CD4-positive, alpha-beta T cell treated with Interleukin-17A for 1 hour (primary cell): ENCODE data around the gene PARD6B.
"Not testable (repeated sequence)": the region's sequence is repeated elsewhere in the genome, so short reads cannot be mapped to it uniquely, and the experiment has no call there.

Experiments
- DNase-seq: peaks from one replicate; pipeline ENCODE4 v3.0.0-alpha.2; 2020

PARD6B gene, protein sequence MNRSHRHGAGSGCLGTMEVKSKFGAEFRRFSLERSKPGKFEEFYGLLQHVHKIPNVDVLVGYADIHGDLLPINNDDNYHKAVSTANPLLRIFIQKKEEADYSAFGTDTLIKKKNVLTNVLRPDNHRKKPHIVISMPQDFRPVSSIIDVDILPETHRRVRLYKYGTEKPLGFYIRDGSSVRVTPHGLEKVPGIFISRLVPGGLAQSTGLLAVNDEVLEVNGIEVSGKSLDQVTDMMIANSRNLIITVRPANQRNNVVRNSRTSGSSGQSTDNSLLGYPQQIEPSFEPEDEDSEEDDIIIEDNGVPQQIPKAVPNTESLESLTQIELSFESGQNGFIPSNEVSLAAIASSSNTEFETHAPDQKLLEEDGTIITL

DNA sequence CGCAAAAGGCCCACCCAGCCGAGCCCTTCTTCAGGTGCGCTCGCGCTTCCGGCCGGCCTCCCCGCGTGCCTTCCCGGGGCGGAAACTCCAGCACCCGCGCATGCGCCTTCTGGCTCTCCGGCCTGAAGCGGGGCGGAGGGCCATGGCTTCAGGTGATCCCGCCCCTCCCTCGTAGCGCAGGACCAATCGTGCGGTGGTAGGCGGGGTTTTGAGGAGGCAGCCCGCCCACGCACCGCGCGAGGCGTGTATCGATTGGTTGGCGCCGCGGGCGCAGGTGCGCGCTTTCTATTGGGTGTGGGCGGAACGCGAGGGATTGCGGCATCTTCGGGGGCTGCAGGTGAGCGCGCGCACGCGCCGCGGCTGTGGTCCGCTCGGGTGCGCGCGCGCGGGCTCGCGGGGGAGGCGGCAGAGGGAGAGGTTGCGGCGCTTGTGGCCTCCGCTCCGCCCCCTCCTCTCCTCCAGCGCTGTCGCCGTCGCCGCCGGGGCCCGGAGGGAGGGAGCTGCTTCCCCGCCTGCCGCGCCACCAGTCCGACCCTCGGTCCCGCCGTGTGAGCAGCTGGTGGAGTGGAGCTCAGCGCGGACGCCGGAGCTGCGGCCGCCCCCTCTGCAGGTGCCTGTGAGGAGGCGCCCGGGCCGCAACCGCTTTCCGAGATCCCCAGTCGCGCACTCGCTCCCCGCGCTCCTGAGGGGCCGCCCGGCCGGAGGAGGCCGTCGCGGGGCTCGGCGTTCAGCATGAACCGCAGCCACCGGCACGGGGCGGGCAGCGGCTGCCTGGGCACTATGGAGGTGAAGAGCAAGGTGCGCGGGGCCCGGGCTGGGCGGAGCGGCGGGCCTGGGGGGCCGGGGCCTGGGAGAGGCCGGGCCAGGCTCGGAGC, at the start of gene PARD6B:
Gene PARD6B (plus strand): TSS at position 526 of the 875 bp plus-strand sequence. CDS start 207 bp downstream, at position 733.
- peak; percentile 99 for DNase-seq

DNA sequence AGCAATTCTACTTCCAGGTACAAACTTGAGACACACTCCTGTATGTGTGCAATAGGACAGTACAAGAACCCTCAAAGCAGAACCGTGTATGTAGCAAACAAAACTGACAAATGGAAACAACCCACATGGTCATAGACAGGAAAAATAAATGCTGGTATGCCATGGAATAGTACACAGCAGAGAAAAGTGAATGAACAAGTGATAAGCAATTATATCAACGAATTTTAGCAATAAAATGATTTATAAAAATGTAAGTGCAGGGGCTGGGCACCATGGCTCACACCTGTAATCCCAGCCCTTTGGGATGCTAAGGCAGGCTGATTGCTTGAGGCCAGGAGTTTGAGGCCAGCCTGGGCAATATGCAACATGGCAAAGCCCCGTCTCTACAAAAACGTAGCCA, 49.3 kb upstream of the PARD6B start:
- no peak for DNase-seq

DNA sequence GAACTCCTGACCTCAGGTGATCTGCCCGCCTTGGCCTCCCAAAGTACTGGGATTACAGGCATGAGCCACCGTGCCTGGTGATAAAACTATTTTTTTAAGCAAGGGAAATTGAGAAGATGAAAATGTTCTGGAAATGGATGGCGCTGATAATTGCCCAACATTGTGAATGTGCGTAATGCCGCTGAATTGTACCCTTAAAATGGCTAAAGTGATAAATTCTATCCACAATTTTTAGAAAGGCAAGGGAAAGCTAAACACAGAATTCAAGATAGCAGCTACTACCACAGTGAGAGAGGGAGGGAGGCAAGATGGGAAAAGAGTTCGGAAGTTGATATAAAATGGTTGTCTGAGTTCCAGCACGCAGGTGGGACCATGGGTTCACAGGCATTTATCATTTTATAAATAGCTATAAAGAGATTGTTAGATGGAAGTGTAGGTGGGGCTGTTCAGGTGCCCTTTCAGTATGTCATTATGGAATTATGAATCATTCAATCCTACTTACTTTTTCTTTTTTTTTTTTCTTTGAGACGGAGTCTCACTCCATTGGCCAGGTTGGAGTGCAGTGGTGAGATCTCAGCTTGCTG, 48.3 kb upstream of the PARD6B start:
- no peak for DNase-seq

DNA sequence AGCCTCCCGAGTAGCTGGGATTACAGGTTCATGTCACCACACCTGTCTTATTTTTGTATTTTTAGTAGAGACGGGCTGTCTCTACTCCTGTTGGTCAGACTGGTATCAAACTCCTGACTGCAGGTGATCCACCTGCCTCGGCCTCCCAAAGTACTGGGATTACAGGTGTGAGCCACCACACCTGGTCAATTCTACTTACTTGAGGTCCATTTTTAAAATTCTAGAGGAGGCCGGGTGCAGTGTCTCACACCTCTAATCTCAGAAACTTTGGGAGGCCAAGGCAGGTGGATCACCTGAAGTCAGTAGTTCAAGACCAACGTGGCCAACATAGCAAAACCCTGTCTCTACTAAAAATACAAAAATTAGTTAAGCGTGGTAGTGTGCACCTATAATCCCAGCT, 47.8 kb upstream of the PARD6B start:
- no peak for DNase-seq

DNA sequence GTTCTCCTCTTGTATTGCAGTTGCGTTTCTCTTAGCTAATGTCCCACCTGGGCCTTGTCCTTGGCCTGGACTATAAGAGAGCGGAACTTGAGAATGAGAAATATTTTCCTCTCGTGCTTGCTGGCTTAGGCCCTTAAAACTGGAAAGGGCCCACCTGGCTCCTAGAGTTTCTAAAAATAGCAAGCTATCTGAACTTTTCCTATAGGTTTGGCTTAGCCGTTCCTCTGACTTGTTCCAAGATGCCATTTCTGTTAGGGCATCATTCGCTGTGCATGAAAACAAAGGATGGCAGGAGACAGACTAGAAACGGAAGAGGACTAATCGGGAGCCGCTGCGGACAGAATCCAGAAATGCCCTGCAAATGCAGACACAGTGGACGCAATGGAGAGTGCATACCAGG, 44.6 kb upstream of the PARD6B start:
- no peak for DNase-seq

DNA sequence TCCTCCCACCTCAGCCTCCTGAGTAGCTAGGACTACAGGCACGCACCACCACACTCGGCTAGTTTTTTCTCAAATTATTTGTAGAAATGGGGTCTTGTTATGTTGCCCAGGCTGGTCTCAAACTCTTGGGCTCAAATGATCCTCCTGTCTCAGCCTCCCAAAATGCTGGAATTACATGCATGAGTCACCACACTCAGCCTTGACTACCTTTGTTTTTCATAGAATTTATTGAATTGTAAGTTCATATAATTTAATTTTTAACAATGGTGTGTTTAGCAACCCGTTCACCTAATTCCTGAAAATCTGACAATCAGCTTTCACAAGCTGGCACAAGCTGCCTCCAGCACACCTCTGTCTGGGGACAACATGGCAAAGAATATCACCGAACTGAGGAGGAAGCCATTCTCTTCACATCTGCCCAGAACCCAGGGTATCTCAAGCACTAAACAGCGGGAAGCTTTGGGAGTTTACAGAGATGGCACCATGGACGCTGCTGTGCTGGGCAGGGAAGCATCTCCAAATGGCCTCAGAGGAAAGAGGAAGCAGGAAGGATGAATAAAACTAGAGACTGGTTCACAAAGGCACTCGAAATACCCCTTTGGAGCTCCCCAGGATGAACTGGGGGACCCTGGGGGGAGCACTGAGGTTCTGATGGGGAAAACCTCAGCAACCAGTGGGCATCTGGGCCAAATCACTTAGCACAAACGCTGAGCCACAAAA, 43.0 kb upstream of the PARD6B start:
- DNase-seq, result no peak

DNA sequence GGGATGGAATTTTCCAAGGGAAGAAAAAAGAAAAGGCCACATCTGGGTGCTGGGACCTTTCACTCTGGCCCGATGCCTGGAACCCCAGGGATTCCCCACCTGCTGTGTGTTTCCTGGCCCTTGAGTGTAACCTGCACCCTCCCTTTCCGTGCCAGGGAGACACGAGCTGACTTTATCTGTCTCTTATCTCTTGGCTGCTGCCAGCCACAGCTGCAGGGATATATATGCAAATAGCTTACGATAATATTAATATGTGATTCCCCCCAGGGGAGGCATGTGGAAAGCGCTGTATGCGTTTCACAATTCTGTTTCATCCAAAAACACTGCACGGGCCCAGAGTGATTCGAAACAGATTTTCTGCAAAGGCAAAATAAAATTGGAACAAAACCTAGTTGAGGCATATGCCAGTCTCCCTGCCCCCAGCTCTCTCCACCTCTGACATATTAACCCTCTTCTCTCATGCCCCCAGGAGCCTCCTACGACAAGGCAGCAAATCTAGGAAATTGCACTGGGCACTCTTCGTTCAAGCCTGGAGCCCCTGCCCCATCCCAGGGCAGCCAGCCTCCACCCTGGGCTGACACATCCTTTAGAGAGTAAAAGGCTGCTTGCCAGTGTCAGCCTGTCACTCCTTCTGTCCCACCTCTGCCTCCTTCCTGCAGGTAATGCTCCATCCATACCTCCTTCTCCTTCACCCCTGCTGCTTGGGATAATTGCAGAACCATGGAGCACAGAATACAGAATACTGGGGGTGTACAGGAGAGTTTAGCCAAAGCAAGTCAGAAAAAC, 41.3 kb upstream of the PARD6B start:
- DNase-seq, result no peak

DNA sequence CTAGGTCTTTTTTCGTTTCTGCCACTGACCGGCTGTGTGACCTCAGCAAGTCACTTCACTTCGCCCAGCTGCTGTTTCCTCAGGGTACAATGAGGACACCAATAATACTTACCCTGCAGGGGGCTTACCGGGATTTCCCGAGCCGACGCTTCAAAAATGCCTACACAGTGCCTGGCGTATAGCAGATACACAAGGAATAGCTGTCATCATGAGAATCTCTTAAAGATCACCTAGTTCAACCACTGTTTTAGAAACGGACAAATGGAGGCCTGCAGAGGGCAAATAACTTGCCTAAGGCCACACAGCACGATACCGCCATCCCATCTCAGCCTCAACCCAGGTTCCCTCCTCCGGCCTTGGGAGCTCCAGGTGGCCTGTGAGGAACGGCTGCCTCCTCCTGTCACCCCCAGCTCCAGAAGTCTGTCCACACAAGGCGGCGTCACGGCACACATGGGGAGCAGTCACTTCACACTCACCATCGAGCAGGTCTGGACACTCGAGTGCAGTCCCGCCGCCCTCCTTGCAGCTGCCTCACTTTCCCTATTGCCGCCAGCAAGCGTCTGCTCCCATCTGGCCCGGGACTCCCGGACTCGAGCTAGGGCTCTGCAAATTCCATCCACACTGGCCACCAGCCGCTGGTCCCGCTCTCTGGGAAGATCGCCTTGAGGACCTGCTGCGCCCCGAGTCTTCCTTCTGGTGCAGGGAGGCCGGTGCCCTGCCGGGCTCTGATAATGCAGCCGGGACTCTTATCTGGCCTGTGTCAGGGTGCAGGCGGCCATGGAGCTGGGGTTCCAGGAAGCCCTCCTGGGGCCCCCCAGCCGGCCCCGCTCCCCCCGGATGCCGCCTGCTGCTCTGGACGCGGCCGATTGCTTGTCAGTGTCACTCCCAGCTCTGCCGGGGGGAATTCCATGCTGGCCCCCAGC, 40.5 kb upstream of the PARD6B start, which contains the start of gene RIPOR3:
Gene RIPOR3 (minus strand): TSS at position 893 of the 923 bp plus-strand sequence. CDS start 414 bp downstream, at position 479.
- no peak for DNase-seq

DNA sequence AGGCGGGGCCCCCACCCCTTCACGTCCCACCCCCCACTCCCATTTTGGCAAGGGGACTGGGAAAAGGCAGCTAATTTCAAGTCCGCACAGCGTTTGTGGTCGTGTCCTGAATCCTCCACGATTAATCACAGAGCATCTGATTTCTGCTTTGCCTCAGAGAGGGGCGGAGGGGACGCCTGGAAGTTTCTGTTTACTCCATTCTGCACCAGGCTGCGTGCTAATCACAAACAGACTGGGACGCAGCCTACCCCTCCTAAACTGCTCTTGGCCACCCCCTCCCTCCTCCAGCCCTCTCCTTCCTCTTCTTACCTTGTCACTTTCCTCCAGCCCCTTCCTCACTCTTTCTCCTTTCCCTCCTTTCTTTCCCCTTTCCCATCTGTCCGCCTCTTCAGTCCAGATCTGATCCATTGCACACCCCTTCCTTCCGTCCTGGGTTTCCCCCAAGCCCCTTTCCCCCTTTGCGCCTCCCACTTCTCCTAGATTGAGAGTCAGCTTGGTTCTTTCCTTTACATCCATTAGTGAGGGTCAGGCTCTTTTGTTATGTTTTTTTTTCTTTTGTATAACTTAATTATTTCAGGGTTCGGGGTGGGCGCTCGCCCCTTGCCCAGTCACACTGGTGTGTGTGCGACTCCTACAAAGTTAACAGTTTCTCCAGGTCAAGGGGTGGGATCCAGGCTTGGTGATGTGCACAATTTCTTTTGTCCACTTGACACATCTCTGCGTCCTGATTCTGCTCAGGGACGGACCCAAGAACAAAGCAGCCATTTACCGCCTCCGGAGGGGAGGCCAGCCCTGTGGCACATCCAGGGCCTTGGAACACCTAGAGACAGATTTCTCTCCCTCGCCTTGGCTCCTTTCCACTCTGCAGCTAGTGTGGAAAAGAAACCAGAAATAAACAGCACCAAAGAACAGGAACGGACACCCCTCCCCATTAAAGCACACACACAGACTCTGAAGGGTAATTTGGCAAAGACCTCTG, 39.5 kb upstream of the PARD6B start:
- no peak for DNase-seq

DNA sequence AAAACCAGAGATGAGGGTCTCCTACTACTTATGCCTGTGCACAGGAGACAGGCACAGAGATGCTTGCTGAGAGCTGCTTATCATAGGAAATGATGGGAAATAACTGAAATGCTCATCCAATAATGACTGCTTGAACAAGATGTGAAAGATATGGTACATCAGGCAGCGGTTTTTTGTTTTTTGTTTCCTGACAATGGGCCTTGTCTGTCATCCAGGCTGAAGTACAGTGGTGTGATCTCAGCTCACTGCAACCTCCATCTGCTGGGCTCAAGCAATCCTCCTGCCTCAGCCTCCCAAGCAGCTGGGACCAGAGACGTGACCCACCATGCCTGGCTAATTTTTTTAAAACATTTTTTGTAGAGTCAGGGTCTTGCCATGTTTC, 38.8 kb upstream of the PARD6B start:
- no peak for DNase-seq

DNA sequence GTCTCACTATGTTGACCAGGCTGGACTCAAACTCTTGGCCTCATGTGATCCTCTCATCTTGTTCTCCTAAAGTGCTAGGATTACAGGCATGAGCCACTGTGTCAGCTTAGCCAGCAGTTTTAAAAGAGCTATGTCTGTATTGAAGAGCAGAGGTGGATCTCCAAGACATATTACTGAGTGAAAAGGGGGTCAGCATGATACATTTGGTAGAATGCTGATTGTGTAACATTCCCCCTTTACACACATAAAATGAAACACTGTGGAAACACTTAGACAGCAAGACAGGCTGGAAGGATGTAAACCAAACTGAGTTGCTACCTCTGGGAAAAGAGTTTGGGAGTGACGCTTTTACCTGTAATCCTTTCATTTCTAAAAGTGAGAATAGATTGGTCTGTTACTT, 38.4 kb upstream of the PARD6B start:
- DNase-seq, result no peak

DNA sequence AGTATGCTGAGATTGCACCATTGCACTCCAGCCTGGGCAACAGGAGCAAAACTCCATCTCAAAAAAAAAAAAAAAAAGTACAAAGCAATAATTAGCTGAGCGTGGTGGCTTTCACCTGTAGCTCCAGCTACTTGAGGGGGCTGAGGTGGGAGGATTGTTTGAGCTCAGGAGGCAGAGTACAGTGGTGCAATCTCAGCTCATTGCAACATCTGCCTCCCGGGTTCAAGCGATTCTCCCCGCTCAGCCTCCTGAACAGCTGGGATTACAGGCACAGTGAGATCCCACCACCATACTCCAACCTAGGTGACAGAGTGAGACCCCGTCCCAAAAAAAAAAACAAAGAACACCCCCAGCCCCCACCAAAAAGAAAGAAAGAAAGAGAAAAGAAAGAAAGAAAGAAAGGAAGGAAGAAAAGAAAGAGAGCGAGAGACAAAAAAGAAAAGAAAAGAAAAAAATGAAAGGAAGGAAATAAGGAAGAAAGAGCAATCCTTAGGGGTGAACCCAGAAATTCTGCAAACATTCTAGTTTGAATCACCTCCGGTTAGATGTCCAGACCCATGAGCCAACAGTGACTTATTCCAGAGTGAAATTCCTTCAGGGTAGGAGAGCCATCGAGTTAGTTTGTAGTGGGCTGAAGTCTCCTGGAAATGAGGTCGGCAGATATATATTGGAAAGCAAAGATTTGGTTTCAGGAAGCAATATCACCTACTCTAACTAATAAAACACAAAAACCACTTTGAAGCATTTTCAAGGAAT, 36.8 kb upstream of the PARD6B start:
- DNase-seq, result no peak

DNA sequence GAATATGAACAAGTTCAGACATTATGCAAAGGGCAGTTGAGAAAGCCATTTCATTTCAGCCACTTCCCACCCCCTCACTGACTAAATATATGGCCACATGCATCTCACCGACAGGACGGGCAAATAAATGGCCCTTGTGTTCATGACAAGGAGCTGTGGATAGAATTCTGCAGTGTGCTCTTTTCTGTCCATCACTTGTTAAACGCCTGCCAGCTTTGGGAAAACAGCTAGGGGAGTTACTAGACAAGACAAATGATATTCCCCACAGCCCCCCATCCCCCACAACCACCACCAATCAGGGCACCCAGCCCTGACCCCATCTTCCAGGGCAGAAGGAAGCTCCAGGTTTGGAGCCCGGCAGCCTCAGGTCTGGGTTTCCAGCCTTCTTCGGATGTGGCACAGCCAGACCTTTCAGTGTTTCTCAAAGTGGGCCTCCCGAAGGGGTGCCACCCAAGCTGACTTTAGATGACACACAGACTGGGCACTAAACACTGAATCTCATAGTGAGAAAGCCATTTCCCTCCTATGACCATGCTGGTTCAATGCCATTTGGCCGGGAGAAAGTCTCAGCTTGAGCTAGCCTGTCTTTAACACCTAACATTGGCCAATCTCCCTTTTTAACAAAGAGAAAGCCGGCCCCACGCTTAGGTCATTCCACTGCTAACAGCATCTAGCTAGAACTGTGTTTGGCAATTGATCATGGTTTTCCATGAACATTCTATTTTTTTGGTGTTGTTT, 36.1 kb upstream of the PARD6B start:
- DNase-seq, result no peak

DNA sequence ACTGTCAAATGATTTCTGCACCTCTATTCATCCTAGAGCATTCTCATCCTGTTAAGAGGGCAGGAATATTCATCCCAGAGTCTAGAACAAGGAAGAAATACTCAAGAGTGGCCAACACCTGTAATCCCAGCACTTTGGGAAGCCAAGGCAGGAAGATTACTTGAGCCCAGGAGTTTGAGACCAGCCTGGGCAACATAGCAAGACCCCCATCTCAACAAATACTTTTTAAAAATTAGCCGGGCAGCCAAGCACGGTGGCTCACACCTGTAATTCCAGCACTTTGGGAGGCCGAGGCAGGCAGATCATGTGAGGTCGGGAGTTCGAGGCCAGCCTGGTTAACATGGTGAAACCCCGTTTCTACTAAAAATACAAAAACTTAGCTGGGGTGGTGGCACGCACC, 33.1 kb upstream of the PARD6B start:
- not testable (repeated sequence) for DNase-seq

DNA sequence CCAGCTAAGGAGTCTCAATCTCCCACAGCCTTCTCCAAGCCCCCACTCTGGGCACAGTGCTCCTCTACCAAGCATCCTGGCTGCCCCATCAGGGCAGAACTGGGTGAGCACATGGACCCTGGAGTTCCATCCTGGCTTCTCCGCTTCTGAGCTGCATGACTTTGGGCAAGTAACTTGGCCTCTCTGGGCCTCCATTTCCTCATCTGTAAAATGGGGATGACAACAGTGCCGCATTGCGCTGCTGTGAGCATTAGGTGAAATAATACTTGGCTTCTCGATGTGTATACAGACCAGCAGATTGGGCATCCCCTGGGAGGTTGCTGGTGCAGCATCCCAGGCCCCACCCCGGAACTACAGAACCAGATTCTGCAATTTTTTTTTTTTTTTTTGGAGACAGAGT, 31.7 kb upstream of the PARD6B start:
- no peak for DNase-seq

DNA sequence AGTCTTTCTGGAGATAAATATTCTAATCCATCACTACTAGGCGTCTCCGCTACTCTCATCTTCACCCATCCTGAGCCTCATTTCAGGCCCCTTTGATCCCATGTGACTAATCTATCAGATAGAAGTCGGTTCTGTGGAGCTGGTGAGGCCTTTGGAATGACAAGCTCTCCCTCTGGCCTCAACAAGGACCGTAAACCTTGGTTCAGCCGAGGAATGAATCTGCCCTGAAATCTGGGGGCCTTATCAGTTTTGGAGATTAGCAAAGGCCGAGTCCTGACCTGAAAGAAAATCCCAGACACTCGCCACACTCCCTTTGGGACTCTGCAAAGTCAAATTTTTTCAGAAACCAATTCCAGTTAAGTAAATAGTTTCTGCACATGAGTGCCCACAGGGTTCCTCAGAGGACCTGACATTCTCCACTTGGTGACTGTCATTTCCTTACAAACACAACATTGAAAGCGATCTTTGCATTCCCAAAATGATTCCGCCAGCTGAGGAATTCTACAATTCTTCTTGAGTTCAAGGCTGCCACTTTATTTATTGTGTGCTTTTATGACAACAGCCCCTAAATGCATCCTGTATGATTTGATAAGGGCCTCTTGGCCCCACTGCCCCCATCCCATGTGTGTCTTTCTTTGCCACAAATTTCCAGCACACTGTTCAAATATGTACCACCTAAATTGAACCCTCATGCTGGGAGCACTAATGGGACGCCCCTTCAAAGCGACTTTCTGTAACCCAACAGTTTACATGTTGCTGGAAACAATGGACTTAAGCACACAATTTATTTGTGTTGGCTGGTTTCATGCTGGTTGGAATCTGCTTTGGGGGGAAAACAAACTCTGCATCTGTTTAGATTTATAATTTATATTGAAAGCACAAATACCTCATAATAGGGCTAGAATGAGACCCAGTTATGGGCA, 30.1 kb upstream of the PARD6B start:
- DNase-seq, result no peak
